ENCODE data around the gene ATP6V0A4. TPM values are rescaled to one million over a fixed set of nuclear protein-coding genes. Genes with fewer than 3 reads are reported as not detected.

Gene ATP6V0A4
- polyA plus RNA-seq, 1 of the 3 experiments (the other 2 are of a cell fraction) = not detected

DNA sequence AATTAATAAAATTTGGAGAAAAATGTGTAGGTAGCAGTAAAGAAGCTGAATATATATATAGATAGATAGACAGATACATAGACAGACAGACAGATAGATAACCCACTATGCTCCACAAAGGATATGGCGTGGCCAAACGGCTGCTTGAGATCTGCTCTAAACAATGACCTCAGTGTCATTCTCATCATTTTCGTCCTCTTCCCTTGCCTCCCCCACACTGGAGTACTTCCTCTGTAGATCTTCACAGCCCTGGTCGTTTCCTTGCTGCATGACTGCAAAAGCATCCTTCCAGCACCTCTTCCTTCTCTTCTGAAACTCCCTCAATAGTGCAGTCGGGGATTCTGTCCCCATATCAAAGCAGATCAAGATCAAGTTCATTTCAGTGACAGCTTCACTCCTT, 35.6 kb upstream of the ATP6V0A4 start:
- H3K4me1 ChIP-seq (ENCODE audit: control insufficient read depth in 1 of 2, insufficient read depth in 2 of 2, low read depth in 1 of 2, low read length in 1 of 2) = no peaks in the 10 kb centered on the region; a peak in 1 of 4 replicates
- CTCF ChIA-PET = interaction anchor here (0.8 to 1.6 kb wide), 2 partner anchors 9 to 202 kb away, joined by 3 to 5 read pairs; no protein-coding TSS in a partner anchor
- WGBS (ENCODE audit: low lambda C conversion rate) = 85% methylated on average over 5 of the region's 5 CpGs
- H4K20me1 ChIP-seq (ENCODE audit: insufficient read depth) = no peaks in the 10 kb centered on the region
- H3K27ac ChIP-seq (ENCODE audit: low read depth in 2 of 2, low read length in 1 of 2) = no peak overlapping the region
- H2AFZ ChIP-seq (ENCODE audit: low read depth) = no peak overlapping the region
- no peak for DNase-seq
- TF ChIP-seq RAD21 (IDR thresholded peaks at IDR 0.05; ENCODE audit: low read length) (no peak), RXRA (IDR thresholded peaks at IDR 0.05; ENCODE audit: borderline replicate concordance, low read depth) (no peak), CHD2 (IDR thresholded peaks at IDR 0.05; ENCODE audit: low read length, partially characterized antibody) (no peak), NFIC (IDR thresholded peaks at IDR 0.05; ENCODE audit: borderline replicate concordance) (no peak), YY1 (IDR thresholded peaks at IDR 0.05; ENCODE audit: low read depth) (no peak), SMC3 (IDR thresholded peaks at IDR 0.05; ENCODE audit: low read depth, low read length) (no peak), RCOR1 (IDR thresholded peaks at IDR 0.05; ENCODE audit: low read length) (no peak), POLR2AphosphoS5 (IDR thresholded peaks at IDR 0.05; ENCODE audit: low read depth, low read length) (no peak), FOXM1 (IDR thresholded peaks at IDR 0.05; ENCODE audit: low read depth) (no peak), SIN3A (IDR thresholded peaks at IDR 0.05; ENCODE audit: borderline replicate concordance, low read depth, low read length) (no peak), ELF1 (IDR thresholded peaks at IDR 0.05) (no peak)
- TF ChIP-seq, protein P1, sequence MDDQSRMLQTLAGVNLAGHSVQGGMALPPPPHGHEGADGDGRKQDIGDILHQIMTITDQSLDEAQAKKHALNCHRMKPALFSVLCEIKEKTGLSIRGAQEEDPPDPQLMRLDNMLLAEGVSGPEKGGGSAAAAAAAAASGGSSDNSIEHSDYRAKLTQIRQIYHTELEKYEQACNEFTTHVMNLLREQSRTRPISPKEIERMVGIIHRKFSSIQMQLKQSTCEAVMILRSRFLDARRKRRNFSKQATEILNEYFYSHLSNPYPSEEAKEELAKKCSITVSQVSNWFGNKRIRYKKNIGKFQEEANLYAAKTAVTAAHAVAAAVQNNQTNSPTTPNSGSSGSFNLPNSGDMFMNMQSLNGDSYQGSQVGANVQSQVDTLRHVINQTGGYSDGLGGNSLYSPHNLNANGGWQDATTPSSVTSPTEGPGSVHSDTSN (IDR thresholded peaks at IDR 0.05) = no peak
- TF ChIP-seq, protein P2, sequence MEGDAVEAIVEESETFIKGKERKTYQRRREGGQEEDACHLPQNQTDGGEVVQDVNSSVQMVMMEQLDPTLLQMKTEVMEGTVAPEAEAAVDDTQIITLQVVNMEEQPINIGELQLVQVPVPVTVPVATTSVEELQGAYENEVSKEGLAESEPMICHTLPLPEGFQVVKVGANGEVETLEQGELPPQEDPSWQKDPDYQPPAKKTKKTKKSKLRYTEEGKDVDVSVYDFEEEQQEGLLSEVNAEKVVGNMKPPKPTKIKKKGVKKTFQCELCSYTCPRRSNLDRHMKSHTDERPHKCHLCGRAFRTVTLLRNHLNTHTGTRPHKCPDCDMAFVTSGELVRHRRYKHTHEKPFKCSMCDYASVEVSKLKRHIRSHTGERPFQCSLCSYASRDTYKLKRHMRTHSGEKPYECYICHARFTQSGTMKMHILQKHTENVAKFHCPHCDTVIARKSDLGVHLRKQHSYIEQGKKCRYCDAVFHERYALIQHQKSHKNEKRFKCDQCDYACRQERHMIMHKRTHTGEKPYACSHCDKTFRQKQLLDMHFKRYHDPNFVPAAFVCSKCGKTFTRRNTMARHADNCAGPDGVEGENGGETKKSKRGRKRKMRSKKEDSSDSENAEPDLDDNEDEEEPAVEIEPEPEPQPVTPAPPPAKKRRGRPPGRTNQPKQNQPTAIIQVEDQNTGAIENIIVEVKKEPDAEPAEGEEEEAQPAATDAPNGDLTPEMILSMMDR (IDR thresholded peaks at IDR 0.05) = no peak
- TF ChIP-seq, protein P3, sequence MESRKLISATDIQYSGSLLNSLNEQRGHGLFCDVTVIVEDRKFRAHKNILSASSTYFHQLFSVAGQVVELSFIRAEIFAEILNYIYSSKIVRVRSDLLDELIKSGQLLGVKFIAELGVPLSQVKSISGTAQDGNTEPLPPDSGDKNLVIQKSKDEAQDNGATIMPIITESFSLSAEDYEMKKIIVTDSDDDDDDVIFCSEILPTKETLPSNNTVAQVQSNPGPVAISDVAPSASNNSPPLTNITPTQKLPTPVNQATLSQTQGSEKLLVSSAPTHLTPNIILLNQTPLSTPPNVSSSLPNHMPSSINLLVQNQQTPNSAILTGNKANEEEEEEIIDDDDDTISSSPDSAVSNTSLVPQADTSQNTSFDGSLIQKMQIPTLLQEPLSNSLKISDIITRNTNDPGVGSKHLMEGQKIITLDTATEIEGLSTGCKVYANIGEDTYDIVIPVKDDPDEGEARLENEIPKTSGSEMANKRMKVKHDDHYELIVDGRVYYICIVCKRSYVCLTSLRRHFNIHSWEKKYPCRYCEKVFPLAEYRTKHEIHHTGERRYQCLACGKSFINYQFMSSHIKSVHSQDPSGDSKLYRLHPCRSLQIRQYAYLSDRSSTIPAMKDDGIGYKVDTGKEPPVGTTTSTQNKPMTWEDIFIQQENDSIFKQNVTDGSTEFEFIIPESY (IDR thresholded peaks at IDR 0.05; ENCODE audit: borderline replicate concordance, low read depth) = no peak
- TF ChIP-seq, protein P4, sequence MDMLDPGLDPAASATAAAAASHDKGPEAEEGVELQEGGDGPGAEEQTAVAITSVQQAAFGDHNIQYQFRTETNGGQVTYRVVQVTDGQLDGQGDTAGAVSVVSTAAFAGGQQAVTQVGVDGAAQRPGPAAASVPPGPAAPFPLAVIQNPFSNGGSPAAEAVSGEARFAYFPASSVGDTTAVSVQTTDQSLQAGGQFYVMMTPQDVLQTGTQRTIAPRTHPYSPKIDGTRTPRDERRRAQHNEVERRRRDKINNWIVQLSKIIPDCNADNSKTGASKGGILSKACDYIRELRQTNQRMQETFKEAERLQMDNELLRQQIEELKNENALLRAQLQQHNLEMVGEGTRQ (IDR thresholded peaks at IDR 0.05; ENCODE audit: borderline replicate concordance, low read depth, low read length) = no peak
- H3K27me3 ChIP-seq (ENCODE audit: insufficient read depth) = no peaks in the 10 kb centered on the region
- no peaks in the 10 kb centered on the region for H3K9me3 ChIP-seq
- no peaks in the 10 kb centered on the region for H3K9me2 ChIP-seq
- peaks cover 12 to 40% of the 10 kb centered on the region in 2 experiments for H3K36me3 ChIP-seq (replicated peaks in 1 of 2; ENCODE audit: control insufficient read depth in 1 of 2, insufficient read depth in 2 of 2, low read length in 1 of 2)
- H3K4me2 ChIP-seq = no peak overlapping the region
- no peaks in the 10 kb centered on the region for H3F3A ChIP-seq (replicated peaks; ENCODE audit: insufficient read depth)
- no peaks in the 10 kb centered on the region for H3K79me2 ChIP-seq (ENCODE audit: insufficient read depth)
- H3K9ac ChIP-seq = no peak overlapping the region
- POLR2A ChIA-PET = no interaction called here
- no peak overlapping the region for H3K4me3 ChIP-seq (ENCODE audit: low read depth in 2 of 2, low read length in 1 of 2)
